SK-N-SH (cell line): ENCODE data around the gene NREP. TPM values are rescaled to one million over a fixed set of nuclear protein-coding genes. Genes with fewer than 3 reads are reported as not detected.

ENCODE experiments used
- CTCF ChIA-PET: fragments of 300-600, 350-600 bp; formaldehyde crosslinking; extraction: SDS; loops from one replicate; lab custom pipeline; 2021; lab: Yijun Ruan, JAX
- POLR2A ChIA-PET: fragments of 350-600 bp; sonication (Branson Sonifier 250); formaldehyde crosslinking; extraction: SDS; loops from one replicate; lab custom pipeline; 2020; ENCODE audit warnings: antibody characterized with exemption, inconsistent platforms; lab: Yijun Ruan, JAX
- DNase-seq: peaks from one replicate; pipeline ENCODE4 v3.0.0; 2012
- H2AFZ ChIP-seq: fragments of 200-600 bp; sonication (generic); 2 replicates; pipeline ENCODE4 v1.8.1; 2016; ENCODE audit warnings: antibody characterized with exemption, mild to moderate bottlenecking, low read depth
- H3F3A ChIP-seq: fragments of 200-600 bp; sonication (generic); replicated peaks from 2 replicates; pipeline ENCODE3; 2016; ENCODE audit warnings: antibody characterized with exemption, mild to moderate bottlenecking; ENCODE audit not compliant: insufficient read depth
- H3K27ac ChIP-seq, 2 experiments: fragments of 200-500 bp in 1 of 2; fragments of 200-600 bp in 1 of 2; sonication (Bioruptor generic) in 1 of 2; sonication (generic), shearing (Covaris generic) in 1 of 2; 2 replicates each; pipeline versions ENCODE4 v1.5.1 to v1.6.1; 2014 to 2016; ENCODE audit warnings: low read depth in 2 of 2, inconsistent platforms in 1 of 2, low read length in 1 of 2, mild to moderate bottlenecking in 1 of 2, mixed read lengths in 1 of 2
- H3K27me3 ChIP-seq: fragments of 200-600 bp; sonication (generic), shearing (Covaris generic); 2 replicates; pipeline ENCODE4 v1.6.1; 2016; ENCODE audit warnings: mixed run types; ENCODE audit not compliant: insufficient read depth
- H3K36me3 ChIP-seq, 2 experiments: fragments of 200-500 bp in 1 of 2; fragments of 200-600 bp in 1 of 2; sonication (Bioruptor generic) in 1 of 2; sonication (generic) in 1 of 2; replicated peaks in 1 of 2; 2 replicates each; pipeline versions ENCODE3 to v1.5.1; 2014 to 2016; ENCODE audit warnings: low read length in 1 of 2, mild to moderate bottlenecking in 1 of 2; ENCODE audit not compliant: insufficient read depth in 2 of 2, control insufficient read depth in 1 of 2
- H3K4me1 ChIP-seq, 2 experiments: fragments of 200-500 bp in 1 of 2; fragments of 200-600 bp in 1 of 2; sonication (Bioruptor generic) in 1 of 2; sonication (generic), shearing (Covaris generic) in 1 of 2; 2 replicates each; pipeline versions ENCODE4 v1.5.1 to v1.6.1; 2014 to 2016; ENCODE audit warnings: low read depth in 1 of 2, low read length in 1 of 2, mixed run types in 1 of 2; ENCODE audit not compliant: insufficient read depth in 2 of 2, control insufficient read depth in 1 of 2
- H3K4me2 ChIP-seq: fragments of 200-600 bp; sonication (generic), shearing (Covaris generic); 2 replicates; pipeline ENCODE4 v1.6.1; 2017; ENCODE audit warnings: mixed run types
- H3K4me3 ChIP-seq, 2 experiments: fragments of 200-500 bp in 1 of 2; fragments of 200-600 bp in 1 of 2; sonication (Bioruptor generic) in 1 of 2; sonication (generic), shearing (Covaris generic) in 1 of 2; 2 replicates each; pipeline versions ENCODE4 v1.5.1 to v1.8.1; 2014 to 2016; ENCODE audit warnings: low read depth in 2 of 2, inconsistent platforms in 1 of 2, low read length in 1 of 2, mild to moderate bottlenecking in 1 of 2, mixed read lengths in 1 of 2, moderate library complexity in 1 of 2
- H3K79me2 ChIP-seq: fragments of 200-600 bp; sonication (generic); 2 replicates; pipeline ENCODE4 v1.8.1; 2017; ENCODE audit warnings: mild to moderate bottlenecking; ENCODE audit not compliant: insufficient read depth
- H3K9ac ChIP-seq: fragments of 200-600 bp; sonication (generic); 2 replicates; pipeline ENCODE4 v1.6.1; 2017; ENCODE audit warnings: mixed run types
- H3K9me2 ChIP-seq: fragments of 200-600 bp; sonication (generic); 2 replicates; pipeline ENCODE4 v1.6.1; 2017; ENCODE audit warnings: mixed run types
- H3K9me3 ChIP-seq: fragments of 200-600 bp; sonication (generic); 2 replicates; pipeline ENCODE4 v1.6.1; 2017; ENCODE audit warnings: mixed run types, mild to moderate bottlenecking, moderate library complexity
- H4K20me1 ChIP-seq: fragments of 200-600 bp; sonication (generic); 2 replicates; pipeline ENCODE4 v1.6.1; 2017; ENCODE audit warnings: mild to moderate bottlenecking, mixed run types; ENCODE audit not compliant: insufficient read depth
- CHD2 ChIP-seq: fragments of 150-350 bp; IDR thresholded peaks from 2 replicates; pipeline ENCODE4 v1.6.1; 2018; ENCODE audit warnings: low read length; ENCODE audit not compliant: partially characterized antibody
- ELF1 ChIP-seq: IDR thresholded peaks from 2 replicates; pipeline ENCODE4 v1.4.0; 2012
- EZH2phosphoT487 ChIP-seq: fragments of 200-600 bp; sonication (generic); IDR thresholded peaks from 2 replicates; pipeline ENCODE4 v1.6.1; 2017; ENCODE audit warnings: low read depth, mixed run types, mild to moderate bottlenecking, antibody characterized with exemption, moderate library complexity, borderline replicate concordance
- FOSL2 ChIP-seq: IDR thresholded peaks from 2 replicates; pipeline ENCODE4 v1.4.0; 2012; ENCODE audit warnings: low read depth, mild to moderate bottlenecking, moderate library complexity, borderline replicate concordance
- GATA2 ChIP-seq: sonication (generic); formaldehyde crosslinking; IDR thresholded peaks from 2 replicates; pipeline ENCODE4 v1.5.0; 2020; ENCODE audit warnings: mild to moderate bottlenecking, missing genetic modification reagents
- MEF2A ChIP-seq: IDR thresholded peaks from 2 replicates; pipeline ENCODE4 v1.4.0; 2012; ENCODE audit warnings: low read depth, borderline replicate concordance
- MXI1 ChIP-seq: IDR thresholded peaks from 2 replicates; pipeline ENCODE4 v1.6.1; 2012; ENCODE audit warnings: mild to moderate bottlenecking, low read depth, low read length, improper control_type of control experiment
- NFIC ChIP-seq: IDR thresholded peaks from 2 replicates; pipeline ENCODE4 v1.4.0; 2012; ENCODE audit warnings: borderline replicate concordance
- POLR2AphosphoS5 ChIP-seq: IDR thresholded peaks from 2 replicates; pipeline ENCODE4 v1.6.1; 2012; ENCODE audit warnings: low read depth, low read length
- RAD21 ChIP-seq: IDR thresholded peaks from 2 replicates; pipeline ENCODE4 v1.6.1; 2012; ENCODE audit warnings: mild to moderate bottlenecking, low read length
- RCOR1 ChIP-seq: fragments of 150-350 bp; IDR thresholded peaks from 2 replicates; pipeline ENCODE4 v1.6.1; 2017; ENCODE audit warnings: antibody characterized with exemption, low read length
- RXRA ChIP-seq: IDR thresholded peaks from 2 replicates; pipeline ENCODE4 v1.4.0; 2012; ENCODE audit warnings: low read depth, mild to moderate bottlenecking, borderline replicate concordance
- SIN3A ChIP-seq: IDR thresholded peaks from 2 replicates; pipeline ENCODE4 v1.6.1; 2012; ENCODE audit warnings: low read depth, mild to moderate bottlenecking, low read length, moderate library complexity, borderline replicate concordance
- TCF12 ChIP-seq: IDR thresholded peaks from 2 replicates; pipeline ENCODE4 v1.4.0; 2012
- TEAD4 ChIP-seq: IDR thresholded peaks from 2 replicates; pipeline ENCODE4 v1.4.0; 2012; ENCODE audit warnings: mild to moderate bottlenecking, borderline replicate concordance; ENCODE audit not compliant: insufficient read depth
- WGBS: methylation state at CpG from one replicate; pipeline ENCODE4 v1.1.6; 2017; ENCODE audit warnings: low lambda C conversion rate; 5-methylcytosine and 5-hydroxymethylcytosine counted together
- polyA plus RNA-seq, 3 experiments: library from polyadenylated mRNA; depleted of rRNA; stranded (reverse); fragments of >200 nt; gene quantifications; 2 replicates each; pipeline ENCODE4 v1.2.3, GENCODE V29; 2012
- TF ChIP-seq, protein P1 (sequence below): IDR thresholded peaks from 2 replicates; pipeline ENCODE4 v1.4.0; 2012; ENCODE audit warnings: low read depth, borderline replicate concordance
- TF ChIP-seq, protein P2 (sequence below): IDR thresholded peaks from 2 replicates; pipeline ENCODE4 v1.6.1; 2012; ENCODE audit warnings: mild to moderate bottlenecking, low read depth, low read length, moderate library complexity
- TF ChIP-seq, protein P3 (sequence below): fragments of 150-350 bp; IDR thresholded peaks from 2 replicates; pipeline ENCODE4 v1.6.1; 2016; ENCODE audit warnings: mild to moderate bottlenecking, low read depth, low read length
- TF ChIP-seq, protein P4 (sequence below): fragments of 200-600 bp; sonication (generic); IDR thresholded peaks from 2 replicates; pipeline ENCODE4 v1.6.1; 2017; ENCODE audit warnings: antibody characterized with exemption, mild to moderate bottlenecking, moderate library complexity
- TF ChIP-seq, protein P5 (sequence below): IDR thresholded peaks from 2 replicates; pipeline ENCODE4; 2012

NREP gene
- polyA plus RNA-seq, 1 of the 3 experiments (the other 2 are of a cell fraction) = 94.4 TPM

DNA sequence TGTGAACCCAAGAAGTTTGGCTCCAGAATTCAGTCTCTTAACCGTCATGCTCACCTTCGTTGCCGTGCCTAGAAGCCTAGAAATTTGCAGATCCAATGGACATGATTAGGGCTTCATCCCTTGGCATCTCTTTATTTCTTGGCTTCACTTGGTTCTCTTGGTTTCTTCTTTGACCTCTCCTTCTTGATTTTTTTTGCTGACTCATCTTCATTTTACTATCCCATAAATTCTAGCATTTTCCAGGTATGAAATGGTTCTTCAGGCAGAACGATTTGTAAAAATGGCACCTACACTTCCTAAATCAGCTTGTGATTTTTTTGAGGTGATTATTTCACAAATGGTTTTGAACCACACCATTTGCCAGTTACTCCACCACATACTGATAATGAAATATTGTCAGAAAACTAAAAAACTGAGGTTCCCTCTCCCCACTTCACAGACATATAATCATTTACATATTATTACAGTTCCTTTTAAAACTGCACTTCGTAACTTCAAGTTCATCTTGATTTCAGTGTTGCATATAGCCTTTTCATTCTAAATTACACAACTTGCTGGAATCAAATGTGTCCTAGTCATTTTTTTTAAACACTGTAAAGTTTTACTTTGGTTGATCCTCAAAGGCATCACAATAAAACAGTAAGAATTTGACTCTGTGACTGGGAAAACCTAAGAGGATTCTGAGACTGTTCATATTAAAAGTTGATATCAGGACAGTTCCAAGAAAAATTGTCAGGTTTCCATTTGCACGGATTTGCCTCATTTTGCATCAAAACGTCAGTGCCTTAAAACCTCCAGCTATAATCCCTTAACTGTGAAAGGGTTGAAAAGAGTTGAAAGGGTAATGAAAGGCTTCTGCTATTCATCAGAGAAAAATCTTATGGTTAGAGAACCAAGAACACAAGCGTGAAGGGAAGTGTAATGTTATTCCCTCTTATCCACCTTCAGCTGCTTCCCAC lies 8.9 kb upstream of the NREP start:
- Histone ChIP-seq H3K9ac (no peak overlapping the region), H3K9me3 (no peaks in the 10 kb centered on the region), H3K4me1 (no peaks in the 10 kb centered on the region), H3K79me2 (no peaks in the 10 kb centered on the region), H3F3A (peaks cover 3% of the 10 kb centered on the region), H2AFZ (no peak overlapping the region), H3K27ac (no peak overlapping the region), H3K4me3 (no peak overlapping the region), H3K36me3 (no peaks in the 10 kb centered on the region), H3K27me3 (no peaks in the 10 kb centered on the region), H3K4me2 (no peak overlapping the region), H4K20me1 (no peaks in the 10 kb centered on the region), H3K9me2 (no peaks in the 10 kb centered on the region)
- 88% methylated on average over 8 of the region's 8 CpGs for WGBS
- ChIA-PET CTCF (interaction anchor here (1.4 to 1.5 kb wide), 2 partner anchors 45 to 215 kb away, joined by 3 read pairs; no protein-coding TSS in a partner anchor), POLR2A (interaction anchor here (1.5 kb wide), 1 partner anchor 8 kb away, joined by 6 read pairs; no protein-coding TSS in a partner anchor)
- no peak for DNase-seq
- no peak for TF ChIP-seq FOSL2
- no peak for TF ChIP-seq SIN3A
- TF ChIP-seq EZH2phosphoT487 = no peak
- no peak for TF ChIP-seq POLR2AphosphoS5
- no peak for TF ChIP-seq GATA2
- TF ChIP-seq MEF2A = no peak
- no peak for TF ChIP-seq MXI1
- TF ChIP-seq, protein P1, sequence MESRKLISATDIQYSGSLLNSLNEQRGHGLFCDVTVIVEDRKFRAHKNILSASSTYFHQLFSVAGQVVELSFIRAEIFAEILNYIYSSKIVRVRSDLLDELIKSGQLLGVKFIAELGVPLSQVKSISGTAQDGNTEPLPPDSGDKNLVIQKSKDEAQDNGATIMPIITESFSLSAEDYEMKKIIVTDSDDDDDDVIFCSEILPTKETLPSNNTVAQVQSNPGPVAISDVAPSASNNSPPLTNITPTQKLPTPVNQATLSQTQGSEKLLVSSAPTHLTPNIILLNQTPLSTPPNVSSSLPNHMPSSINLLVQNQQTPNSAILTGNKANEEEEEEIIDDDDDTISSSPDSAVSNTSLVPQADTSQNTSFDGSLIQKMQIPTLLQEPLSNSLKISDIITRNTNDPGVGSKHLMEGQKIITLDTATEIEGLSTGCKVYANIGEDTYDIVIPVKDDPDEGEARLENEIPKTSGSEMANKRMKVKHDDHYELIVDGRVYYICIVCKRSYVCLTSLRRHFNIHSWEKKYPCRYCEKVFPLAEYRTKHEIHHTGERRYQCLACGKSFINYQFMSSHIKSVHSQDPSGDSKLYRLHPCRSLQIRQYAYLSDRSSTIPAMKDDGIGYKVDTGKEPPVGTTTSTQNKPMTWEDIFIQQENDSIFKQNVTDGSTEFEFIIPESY = no peak
- no peak for TF ChIP-seq RAD21
- TF ChIP-seq, protein P2, sequence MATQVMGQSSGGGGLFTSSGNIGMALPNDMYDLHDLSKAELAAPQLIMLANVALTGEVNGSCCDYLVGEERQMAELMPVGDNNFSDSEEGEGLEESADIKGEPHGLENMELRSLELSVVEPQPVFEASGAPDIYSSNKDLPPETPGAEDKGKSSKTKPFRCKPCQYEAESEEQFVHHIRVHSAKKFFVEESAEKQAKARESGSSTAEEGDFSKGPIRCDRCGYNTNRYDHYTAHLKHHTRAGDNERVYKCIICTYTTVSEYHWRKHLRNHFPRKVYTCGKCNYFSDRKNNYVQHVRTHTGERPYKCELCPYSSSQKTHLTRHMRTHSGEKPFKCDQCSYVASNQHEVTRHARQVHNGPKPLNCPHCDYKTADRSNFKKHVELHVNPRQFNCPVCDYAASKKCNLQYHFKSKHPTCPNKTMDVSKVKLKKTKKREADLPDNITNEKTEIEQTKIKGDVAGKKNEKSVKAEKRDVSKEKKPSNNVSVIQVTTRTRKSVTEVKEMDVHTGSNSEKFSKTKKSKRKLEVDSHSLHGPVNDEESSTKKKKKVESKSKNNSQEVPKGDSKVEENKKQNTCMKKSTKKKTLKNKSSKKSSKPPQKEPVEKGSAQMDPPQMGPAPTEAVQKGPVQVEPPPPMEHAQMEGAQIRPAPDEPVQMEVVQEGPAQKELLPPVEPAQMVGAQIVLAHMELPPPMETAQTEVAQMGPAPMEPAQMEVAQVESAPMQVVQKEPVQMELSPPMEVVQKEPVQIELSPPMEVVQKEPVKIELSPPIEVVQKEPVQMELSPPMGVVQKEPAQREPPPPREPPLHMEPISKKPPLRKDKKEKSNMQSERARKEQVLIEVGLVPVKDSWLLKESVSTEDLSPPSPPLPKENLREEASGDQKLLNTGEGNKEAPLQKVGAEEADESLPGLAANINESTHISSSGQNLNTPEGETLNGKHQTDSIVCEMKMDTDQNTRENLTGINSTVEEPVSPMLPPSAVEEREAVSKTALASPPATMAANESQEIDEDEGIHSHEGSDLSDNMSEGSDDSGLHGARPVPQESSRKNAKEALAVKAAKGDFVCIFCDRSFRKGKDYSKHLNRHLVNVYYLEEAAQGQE = no peak
- no peak for TF ChIP-seq TEAD4
- no peak for TF ChIP-seq RXRA
- TF ChIP-seq, protein P3, sequence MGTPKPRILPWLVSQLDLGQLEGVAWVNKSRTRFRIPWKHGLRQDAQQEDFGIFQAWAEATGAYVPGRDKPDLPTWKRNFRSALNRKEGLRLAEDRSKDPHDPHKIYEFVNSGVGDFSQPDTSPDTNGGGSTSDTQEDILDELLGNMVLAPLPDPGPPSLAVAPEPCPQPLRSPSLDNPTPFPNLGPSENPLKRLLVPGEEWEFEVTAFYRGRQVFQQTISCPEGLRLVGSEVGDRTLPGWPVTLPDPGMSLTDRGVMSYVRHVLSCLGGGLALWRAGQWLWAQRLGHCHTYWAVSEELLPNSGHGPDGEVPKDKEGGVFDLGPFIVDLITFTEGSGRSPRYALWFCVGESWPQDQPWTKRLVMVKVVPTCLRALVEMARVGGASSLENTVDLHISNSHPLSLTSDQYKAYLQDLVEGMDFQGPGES = no peak
- TF ChIP-seq TCF12 = no peak
- no peak for TF ChIP-seq CHD2
- TF ChIP-seq, protein P4, sequence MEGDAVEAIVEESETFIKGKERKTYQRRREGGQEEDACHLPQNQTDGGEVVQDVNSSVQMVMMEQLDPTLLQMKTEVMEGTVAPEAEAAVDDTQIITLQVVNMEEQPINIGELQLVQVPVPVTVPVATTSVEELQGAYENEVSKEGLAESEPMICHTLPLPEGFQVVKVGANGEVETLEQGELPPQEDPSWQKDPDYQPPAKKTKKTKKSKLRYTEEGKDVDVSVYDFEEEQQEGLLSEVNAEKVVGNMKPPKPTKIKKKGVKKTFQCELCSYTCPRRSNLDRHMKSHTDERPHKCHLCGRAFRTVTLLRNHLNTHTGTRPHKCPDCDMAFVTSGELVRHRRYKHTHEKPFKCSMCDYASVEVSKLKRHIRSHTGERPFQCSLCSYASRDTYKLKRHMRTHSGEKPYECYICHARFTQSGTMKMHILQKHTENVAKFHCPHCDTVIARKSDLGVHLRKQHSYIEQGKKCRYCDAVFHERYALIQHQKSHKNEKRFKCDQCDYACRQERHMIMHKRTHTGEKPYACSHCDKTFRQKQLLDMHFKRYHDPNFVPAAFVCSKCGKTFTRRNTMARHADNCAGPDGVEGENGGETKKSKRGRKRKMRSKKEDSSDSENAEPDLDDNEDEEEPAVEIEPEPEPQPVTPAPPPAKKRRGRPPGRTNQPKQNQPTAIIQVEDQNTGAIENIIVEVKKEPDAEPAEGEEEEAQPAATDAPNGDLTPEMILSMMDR = no peak
- TF ChIP-seq, protein P5, sequence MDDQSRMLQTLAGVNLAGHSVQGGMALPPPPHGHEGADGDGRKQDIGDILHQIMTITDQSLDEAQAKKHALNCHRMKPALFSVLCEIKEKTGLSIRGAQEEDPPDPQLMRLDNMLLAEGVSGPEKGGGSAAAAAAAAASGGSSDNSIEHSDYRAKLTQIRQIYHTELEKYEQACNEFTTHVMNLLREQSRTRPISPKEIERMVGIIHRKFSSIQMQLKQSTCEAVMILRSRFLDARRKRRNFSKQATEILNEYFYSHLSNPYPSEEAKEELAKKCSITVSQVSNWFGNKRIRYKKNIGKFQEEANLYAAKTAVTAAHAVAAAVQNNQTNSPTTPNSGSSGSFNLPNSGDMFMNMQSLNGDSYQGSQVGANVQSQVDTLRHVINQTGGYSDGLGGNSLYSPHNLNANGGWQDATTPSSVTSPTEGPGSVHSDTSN = no peak
- TF ChIP-seq NFIC = no peak
- TF ChIP-seq RCOR1 = no peak
- no peak for TF ChIP-seq ELF1
